ENCODE results near the gene LRRC8A.

LRRC8A gene

DNA sequence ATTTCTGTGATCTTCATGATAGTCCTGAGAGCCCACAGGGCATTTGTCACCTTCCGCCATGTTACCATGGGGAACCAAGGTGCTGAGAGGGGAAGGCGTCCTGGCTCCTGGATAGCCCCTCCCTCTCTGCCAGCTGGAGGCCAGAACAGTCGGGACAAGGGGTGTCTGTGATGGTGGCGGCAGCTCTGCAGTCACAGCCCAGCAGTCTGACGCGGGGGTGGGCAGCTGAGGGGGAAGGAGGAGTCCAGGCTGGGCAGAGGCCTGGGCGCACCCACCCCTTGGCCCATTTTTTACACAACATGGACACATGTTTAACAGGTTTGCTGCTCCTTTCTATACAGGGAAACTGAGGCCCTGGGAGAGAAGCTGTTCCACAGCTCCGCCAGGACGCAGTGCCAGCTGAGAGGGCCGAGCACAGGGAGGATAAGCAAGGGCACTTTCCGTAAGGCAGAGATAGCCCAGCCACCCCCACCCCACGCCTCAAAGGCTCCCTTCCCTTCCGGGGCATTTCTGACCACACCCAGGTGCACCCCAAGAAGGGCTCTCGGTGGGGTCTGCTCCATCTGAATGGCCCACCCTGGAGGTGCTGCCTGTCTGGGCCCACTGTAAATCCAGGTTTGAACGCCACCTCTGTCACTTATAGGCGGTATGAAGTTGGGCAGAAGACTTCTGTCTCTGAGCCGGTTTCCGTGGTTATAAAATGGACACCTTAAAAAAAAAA is 17.1 kb downstream of the LRRC8A start:
- H3K4me3 ChIP-seq (ENCODE audit: low read depth, low read length): no peak overlapping the region
- H3K27me3 ChIP-seq (ENCODE audit: insufficient read depth, low read length): no peaks in the 10 kb centered on the region
- H3K9ac ChIP-seq (ENCODE audit: low read length): no peak overlapping the region

DNA sequence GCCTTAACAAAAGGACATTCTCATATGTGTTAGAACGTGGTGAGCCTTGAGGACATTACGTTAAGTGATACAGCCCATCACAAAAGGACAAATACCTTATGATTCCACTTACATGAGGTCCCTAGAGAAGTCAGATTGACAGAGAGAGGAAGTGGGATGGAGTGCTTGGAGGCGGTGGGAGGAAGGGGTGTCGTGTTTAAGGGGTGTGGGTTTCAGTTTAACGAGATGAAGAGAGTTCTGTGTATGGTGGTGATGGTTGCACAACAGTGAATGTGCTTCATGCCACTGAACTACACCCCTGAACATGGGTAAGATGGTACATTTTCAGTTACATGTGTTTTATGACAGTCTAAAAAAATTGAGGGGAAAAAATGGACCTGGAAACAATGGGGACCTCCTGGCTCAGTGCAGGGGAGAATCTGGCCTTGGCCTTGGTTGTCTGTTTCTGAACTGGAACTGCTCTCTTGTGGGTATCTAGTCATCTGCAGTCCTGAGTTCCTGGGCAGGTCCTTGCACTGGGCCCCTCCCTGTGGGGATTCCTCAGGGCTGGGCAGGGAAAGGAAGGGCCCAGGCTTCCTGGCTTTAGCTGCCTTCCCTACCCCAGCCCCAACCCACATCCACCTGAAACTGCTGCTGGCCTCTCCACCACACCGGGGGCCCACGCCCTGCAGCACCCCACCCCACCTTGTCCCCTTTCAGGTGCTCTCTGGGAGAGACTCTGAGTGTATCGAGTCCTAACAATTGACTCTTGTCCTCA is 17.8 kb downstream of the LRRC8A start:
- H3K4ac ChIP-seq (ENCODE audit: low read depth, low read length): peak overlapping the region; percentile 19
- H3K36me3 ChIP-seq (ENCODE audit: control insufficient read depth in 1 of 2, insufficient read depth in 2 of 2, low read length in 2 of 2): peaks cover 39 to 44% of the 10 kb centered on the region in 2 experiments
- no peak overlapping the region for H3K14ac ChIP-seq (ENCODE audit: low read length)
- H2AK5ac ChIP-seq (ENCODE audit: low read length): no peak overlapping the region
- H3K79me1 ChIP-seq (ENCODE audit: low read length): no peaks in the 10 kb centered on the region
- H4K12ac ChIP-seq (ENCODE audit: low read depth, low read length): no peak overlapping the region
- no CpG with 5 or more reads among the region's 8 CpGs for WGBS (ENCODE audit: extremely low coverage, insufficient coverage, insufficient read length)
- no peak for DNase-seq
- H2AFZ ChIP-seq (ENCODE audit: insufficient read depth, low read length, poor library complexity): no peak overlapping the region
- no peak overlapping the region for H4K91ac ChIP-seq (ENCODE audit: low read depth, low read length)
- no peak overlapping the region for H3K27ac ChIP-seq (ENCODE audit: low read depth, low read length)
- H3K4me3 ChIP-seq (ENCODE audit: low read depth, low read length): no peak overlapping the region
- no peak overlapping the region for H2BK5ac ChIP-seq (ENCODE audit: low read depth, low read length, poor library complexity)
- H3K79me2 ChIP-seq (ENCODE audit: control insufficient read depth, insufficient read depth, low read length, poor library complexity): no peaks in the 10 kb centered on the region
- no peak overlapping the region for H3K18ac ChIP-seq (ENCODE audit: low read length)
- H3K4me1 ChIP-seq (ENCODE audit: control insufficient read depth in 1 of 2, insufficient read depth in 2 of 2, low read length in 2 of 2): no peaks in the 10 kb centered on the region
- no peak overlapping the region for H2BK12ac ChIP-seq (ENCODE audit: low read length)
- H3K27me3 ChIP-seq (ENCODE audit: insufficient read depth, low read length): no peaks in the 10 kb centered on the region
- H3K9ac ChIP-seq (ENCODE audit: low read length): no peak overlapping the region
- no peak overlapping the region for H2BK120ac ChIP-seq (ENCODE audit: insufficient read depth, low read length, poor library complexity)
- H3K9me3 ChIP-seq (ENCODE audit: insufficient read depth, low read depth, low read length): no peaks in the 10 kb centered on the region
- no peak overlapping the region for H3K4me2 ChIP-seq (ENCODE audit: low read length)
- no peak overlapping the region for H3K23ac ChIP-seq (ENCODE audit: low read length)
- peak overlapping the region; percentile 17 for H4K8ac ChIP-seq (ENCODE audit: low read depth, low read length)

More for the DNA sequence above, 17.1 kb downstream of the LRRC8A start:
- Histone ChIP-seq H3K27ac (ENCODE audit: low read depth, low read length) (no peak overlapping the region), H3K9me3 (ENCODE audit: insufficient read depth, low read depth, low read length) (no peaks in the 10 kb centered on the region), H4K91ac (ENCODE audit: low read depth, low read length) (no peak overlapping the region), H3K79me2 (ENCODE audit: control insufficient read depth, insufficient read depth, low read length, poor library complexity) (no peaks in the 10 kb centered on the region), H3K23ac (ENCODE audit: low read length) (no peak overlapping the region), H2BK5ac (ENCODE audit: low read depth, low read length, poor library complexity) (no peak overlapping the region), H4K12ac (ENCODE audit: low read depth, low read length) (no peak overlapping the region), H2BK12ac (ENCODE audit: low read length) (no peak overlapping the region), H4K8ac (ENCODE audit: low read depth, low read length) (no peak overlapping the region), H3K4me2 (ENCODE audit: low read length) (no peak overlapping the region), H3K18ac (ENCODE audit: low read length) (no peak overlapping the region), H3K79me1 (ENCODE audit: low read length) (no peaks in the 10 kb centered on the region), H2BK120ac (ENCODE audit: insufficient read depth, low read length, poor library complexity) (no peak overlapping the region), H3K36me3 (ENCODE audit: control insufficient read depth in 1 of 2, insufficient read depth in 2 of 2, low read length in 2 of 2) (peaks cover 39 to 44% of the 10 kb centered on the region in 2 experiments), H2AK5ac (ENCODE audit: low read length) (no peak overlapping the region), H3K14ac (ENCODE audit: low read length) (no peak overlapping the region), H2AFZ (ENCODE audit: insufficient read depth, low read length, poor library complexity) (no peak overlapping the region), H3K4me1 (ENCODE audit: control insufficient read depth in 1 of 2, insufficient read depth in 2 of 2, low read length in 2 of 2) (no peaks in the 10 kb centered on the region), H3K4ac (ENCODE audit: low read depth, low read length) (no peak overlapping the region)
- no CpG with 5 or more reads among the region's 18 CpGs for WGBS (ENCODE audit: extremely low coverage, insufficient coverage, insufficient read length)
- DNase-seq: no peak

- no CpG with 5 or more reads among the region's 7 CpGs for WGBS (ENCODE audit: extremely low coverage, insufficient coverage, insufficient read length)
- no peak overlapping the region for H3K4me2 ChIP-seq (ENCODE audit: low read length)
- no peak overlapping the region for H2BK120ac ChIP-seq (ENCODE audit: insufficient read depth, low read length, poor library complexity)
- no peak overlapping the region for H4K12ac ChIP-seq (ENCODE audit: low read depth, low read length)
- no peak overlapping the region for H2AK5ac ChIP-seq (ENCODE audit: low read length)
- no peak overlapping the region for H3K18ac ChIP-seq (ENCODE audit: low read length)
- DNase-seq: no peak
- H2BK5ac ChIP-seq (ENCODE audit: low read depth, low read length, poor library complexity): no peak overlapping the region
- no peak overlapping the region for H3K27ac ChIP-seq (ENCODE audit: low read depth, low read length)
- H2BK12ac ChIP-seq (ENCODE audit: low read length): no peak overlapping the region
- H3K9ac ChIP-seq (ENCODE audit: low read length): no peak overlapping the region
- H3K4me1 ChIP-seq (ENCODE audit: control insufficient read depth in 1 of 2, insufficient read depth in 2 of 2, low read length in 2 of 2): no peaks in the 10 kb centered on the region
- peaks cover 32 to 42% of the 10 kb centered on the region in 2 experiments for H3K36me3 ChIP-seq (ENCODE audit: control insufficient read depth in 1 of 2, insufficient read depth in 2 of 2, low read length in 2 of 2)
- H4K91ac ChIP-seq (ENCODE audit: low read depth, low read length): no peak overlapping the region
- no peak overlapping the region for H3K4ac ChIP-seq (ENCODE audit: low read depth, low read length)
- H3K79me1 ChIP-seq (ENCODE audit: low read length): no peaks in the 10 kb centered on the region
- no peak overlapping the region for H3K23ac ChIP-seq (ENCODE audit: low read length)
- H3K14ac ChIP-seq (ENCODE audit: low read length): no peak overlapping the region
- no peaks in the 10 kb centered on the region for H3K9me3 ChIP-seq (ENCODE audit: insufficient read depth, low read depth, low read length)
- no peak overlapping the region for H4K8ac ChIP-seq (ENCODE audit: low read depth, low read length)
- no peak overlapping the region for H3K4me3 ChIP-seq (ENCODE audit: low read depth, low read length)
- no peaks in the 10 kb centered on the region for H3K27me3 ChIP-seq (ENCODE audit: insufficient read depth, low read length)
- H2AFZ ChIP-seq (ENCODE audit: insufficient read depth, low read length, poor library complexity): no peak overlapping the region
- no peaks in the 10 kb centered on the region for H3K79me2 ChIP-seq (ENCODE audit: control insufficient read depth, insufficient read depth, low read length, poor library complexity)
Measured at GRCh38 chr9:128901379-128901778, 19.4 kb downstream of the LRRC8A start.

DNA sequence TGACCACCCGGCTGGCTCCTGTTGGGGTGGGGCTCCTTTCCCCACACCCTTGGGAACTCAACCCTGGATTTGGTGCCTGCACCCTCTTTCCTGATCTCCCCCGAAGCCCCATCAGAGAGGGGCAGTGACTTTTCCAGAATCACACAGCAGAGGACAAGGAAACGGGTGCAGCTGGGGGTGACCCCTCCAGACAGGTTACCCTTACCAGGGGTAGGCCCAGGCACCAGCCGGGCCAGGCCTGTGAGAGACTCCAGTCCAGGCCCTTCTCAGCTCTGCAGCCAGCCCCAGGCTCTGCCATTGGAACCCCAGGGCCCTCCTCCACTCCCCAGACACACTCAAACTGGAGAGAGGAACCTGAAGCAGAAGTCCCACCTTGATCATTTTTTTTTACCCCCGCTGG is 19.9 kb downstream of the LRRC8A start:
- Histone ChIP-seq H3K18ac (ENCODE audit: low read length) (no peak overlapping the region), H3K79me1 (ENCODE audit: low read length) (no peaks in the 10 kb centered on the region), H3K9ac (ENCODE audit: low read length) (no peak overlapping the region), H4K8ac (ENCODE audit: low read depth, low read length) (no peak overlapping the region), H3K4me1 (ENCODE audit: control insufficient read depth in 1 of 2, insufficient read depth in 2 of 2, low read length in 2 of 2) (peaks cover 0 to 1% of the 10 kb centered on the region in 2 experiments), H2BK5ac (ENCODE audit: low read depth, low read length, poor library complexity) (no peak overlapping the region), H3K14ac (ENCODE audit: low read length) (no peak overlapping the region), H3K27me3 (ENCODE audit: insufficient read depth, low read length) (no peaks in the 10 kb centered on the region), H3K4me3 (ENCODE audit: low read depth, low read length) (no peak overlapping the region), H3K79me2 (ENCODE audit: control insufficient read depth, insufficient read depth, low read length, poor library complexity) (no peaks in the 10 kb centered on the region), H2BK120ac (ENCODE audit: insufficient read depth, low read length, poor library complexity) (no peak overlapping the region), H3K27ac (ENCODE audit: low read depth, low read length) (no peak overlapping the region), H3K4ac (ENCODE audit: low read depth, low read length) (no peak overlapping the region), H4K91ac (ENCODE audit: low read depth, low read length) (no peak overlapping the region), H4K12ac (ENCODE audit: low read depth, low read length) (no peak overlapping the region), H2AK5ac (ENCODE audit: low read length) (no peak overlapping the region), H3K9me3 (ENCODE audit: insufficient read depth, low read depth, low read length) (no peaks in the 10 kb centered on the region), H3K4me2 (ENCODE audit: low read length) (no peak overlapping the region), H3K36me3 (ENCODE audit: control insufficient read depth in 1 of 2, insufficient read depth in 2 of 2, low read length in 2 of 2) (peaks cover 32 to 42% of the 10 kb centered on the region in 2 experiments), H2BK12ac (ENCODE audit: low read length) (no peak overlapping the region), H2AFZ (ENCODE audit: insufficient read depth, low read length, poor library complexity) (no peak overlapping the region), H3K23ac (ENCODE audit: low read length) (no peak overlapping the region)
- no CpG with 5 or more reads among the region's 5 CpGs for WGBS (ENCODE audit: extremely low coverage, insufficient coverage, insufficient read length)
- DNase-seq: no peak
